GM19023 (cell line): ENCODE results near the gene MACROD2.

Source experiments
- ATAC-seq: cut with Tn5 transposase; IDR thresholded peaks from one replicate; pipeline ENCODE4 v1.9.1; 2021; ENCODE audit warnings: mild to moderate bottlenecking, moderate library complexity; ENCODE audit not compliant: unreplicated experiment

The MACROD2 gene

GRCh38 chr20:15061955-15062354 is 1066.6 kb downstream of the MACROD2 start:
- no peak for ATAC-seq

GRCh38 chr20:15063081-15063480 is 1067.8 kb downstream of the MACROD2 start:
- no peak for ATAC-seq

GRCh38 chr20:15064741-15065140 is 1069.4 kb downstream of the MACROD2 start:
- ATAC-seq, result no peak

GRCh38 chr20:15065794-15066193 is 1070.5 kb downstream of the MACROD2 start:
- ATAC-seq, result no peak

- ATAC-seq, result no peak
Observed at GRCh38 chr20:15068486-15068885, 1073.2 kb downstream of the MACROD2 start.

GRCh38 chr20:15069355-15069754 is 1074.0 kb downstream of the MACROD2 start:
- ATAC-seq, result no peak

GRCh38 chr20:15071085-15071808 is 1075.9 kb downstream of the MACROD2 start:
- no peak for ATAC-seq

GRCh38 chr20:15072316-15072715 is 1077.0 kb downstream of the MACROD2 start:
- ATAC-seq, result no peak

- no peak for ATAC-seq
Observed at GRCh38 chr20:15075586-15075985, 1080.3 kb downstream of the MACROD2 start.

- ATAC-seq, result no peak
Observed at GRCh38 chr20:15076785-15077184, 1081.5 kb downstream of the MACROD2 start.

GRCh38 chr20:15077733-15078250 is 1082.5 kb downstream of the MACROD2 start:
- ATAC-seq, result no peak

GRCh38 chr20:15079594-15080340 is 1084.5 kb downstream of the MACROD2 start:
- no peak for ATAC-seq

- ATAC-seq, result no peak
Observed at GRCh38 chr20:15081261-15081660, 1085.9 kb downstream of the MACROD2 start.

GRCh38 chr20:15091421-15092037 is 1096.2 kb downstream of the MACROD2 start:
- ATAC-seq, result no peak

- no peak for ATAC-seq
Observed at GRCh38 chr20:15098351-15098750, 1103.0 kb downstream of the MACROD2 start.

- ATAC-seq, result no peak
Observed at GRCh38 chr20:15099130-15099529, 1103.8 kb downstream of the MACROD2 start.

- ATAC-seq, result no peak
Observed at GRCh38 chr20:15100506-15101160, 1105.3 kb downstream of the MACROD2 start.

- ATAC-seq, result no peak
Observed at GRCh38 chr20:15107931-15108330, 1112.6 kb downstream of the MACROD2 start.

GRCh38 chr20:15109494-15109893 is 1114.2 kb downstream of the MACROD2 start:
- no peak for ATAC-seq

GRCh38 chr20:15111654-15112053 is 1116.3 kb downstream of the MACROD2 start:
- no peak for ATAC-seq

- no peak for ATAC-seq
Observed at GRCh38 chr20:15113144-15113773, 1117.9 kb downstream of the MACROD2 start.
